Body of pancreas (tissue), 4 donors: Measurements from ENCODE around the gene PLVAP. TPM values are rescaled to one million over a fixed set of nuclear protein-coding genes. Genes with fewer than 3 reads are reported as not detected.

Experiments used
- ATAC-seq: fragments of 150-250 bp; one replicate; pipeline ENCODE4 v1.9.1; 2016
- DNase-seq, 4 donors: peaks; one replicate each; pipeline ENCODE4 v3.0.0-alpha.2; 2019
- H3K27ac ChIP-seq, 4 donors: fragments of 200-600 bp; sonication (generic); 1 replicate in 3 of 4; 2 replicates in 1 of 4; pipeline versions ENCODE4 v1.5.1 to v1.6.1; 2016 to 2019; ENCODE audit warnings: mild to moderate bottlenecking in 1 of 4, mixed read lengths in 1 of 4, moderate library complexity in 1 of 4
- H3K27me3 ChIP-seq, 2 donors: fragments of 200-600 bp; sonication (generic); one replicate each; pipeline ENCODE4 v1.6.0; 2016; ENCODE audit warnings: mild to moderate bottlenecking in 1 of 2
- H3K36me3 ChIP-seq, 2 donors: fragments of 200-600 bp; sonication (generic); replicated peaks in 1 of 2; 2 replicates each; pipeline ENCODE4 v1.5.1; 2016; ENCODE audit warnings: low read depth in 2 of 2; ENCODE audit not compliant: insufficient read depth in 1 of 2
- H3K4me1 ChIP-seq: fragments of 200-600 bp; sonication (generic); one replicate; pipeline ENCODE4 v1.6.0; 2016
- H3K4me3 ChIP-seq, 2 donors: fragments of 200-600 bp; sonication (generic); 1 replicate in 1 of 2; 2 replicates in 1 of 2; pipeline ENCODE4 v1.5.1; 2016 to 2019
- H3K9me3 ChIP-seq, 3 donors: fragments of 200-600 bp; sonication (generic); 1 replicate in 2 of 3; 2 replicates in 1 of 3; pipeline ENCODE4 v1.5.1; 2016
- CTCF ChIP-seq, 7 experiments: fragments of 450-650 bp in 4 of 7; fragments of 200-600 bp in 3 of 7; sonication (generic) in 3 of 7; IDR thresholded peaks; one replicate each; pipeline ENCODE4 v1.5.1; 2016 to 2019; ENCODE audit warnings: antibody characterized with exemption in 7 of 7
- POLR2A ChIP-seq, 3 donors: fragments of 450-650 bp; IDR thresholded peaks; one replicate each; pipeline ENCODE4 v1.6.1; 2016; ENCODE audit warnings: antibody characterized with exemption in 3 of 3, mild to moderate bottlenecking in 2 of 3
- WGBS, 2 donors: methylation state at CpG; one replicate each; pipeline ENCODE4 v1.1.5; 2017; 5-methylcytosine and 5-hydroxymethylcytosine counted together
- intact Hi-C: fragments of 100-400 bp; cut with DNase I; formaldehyde crosslinking; loops from one replicate; pipeline ENCODE4 v1.15.1; 2023
- total RNA-seq, 2 donors: library from RNA; depleted of rRNA; stranded (reverse); fragments of >200 nt; gene quantifications; one replicate each; pipeline ENCODE4 v1.1.0, GENCODE V29; 2016

The PLVAP gene
- total RNA-seq, 2 donors from 2014 or later: 37.9 to 49.8 TPM

DNA sequence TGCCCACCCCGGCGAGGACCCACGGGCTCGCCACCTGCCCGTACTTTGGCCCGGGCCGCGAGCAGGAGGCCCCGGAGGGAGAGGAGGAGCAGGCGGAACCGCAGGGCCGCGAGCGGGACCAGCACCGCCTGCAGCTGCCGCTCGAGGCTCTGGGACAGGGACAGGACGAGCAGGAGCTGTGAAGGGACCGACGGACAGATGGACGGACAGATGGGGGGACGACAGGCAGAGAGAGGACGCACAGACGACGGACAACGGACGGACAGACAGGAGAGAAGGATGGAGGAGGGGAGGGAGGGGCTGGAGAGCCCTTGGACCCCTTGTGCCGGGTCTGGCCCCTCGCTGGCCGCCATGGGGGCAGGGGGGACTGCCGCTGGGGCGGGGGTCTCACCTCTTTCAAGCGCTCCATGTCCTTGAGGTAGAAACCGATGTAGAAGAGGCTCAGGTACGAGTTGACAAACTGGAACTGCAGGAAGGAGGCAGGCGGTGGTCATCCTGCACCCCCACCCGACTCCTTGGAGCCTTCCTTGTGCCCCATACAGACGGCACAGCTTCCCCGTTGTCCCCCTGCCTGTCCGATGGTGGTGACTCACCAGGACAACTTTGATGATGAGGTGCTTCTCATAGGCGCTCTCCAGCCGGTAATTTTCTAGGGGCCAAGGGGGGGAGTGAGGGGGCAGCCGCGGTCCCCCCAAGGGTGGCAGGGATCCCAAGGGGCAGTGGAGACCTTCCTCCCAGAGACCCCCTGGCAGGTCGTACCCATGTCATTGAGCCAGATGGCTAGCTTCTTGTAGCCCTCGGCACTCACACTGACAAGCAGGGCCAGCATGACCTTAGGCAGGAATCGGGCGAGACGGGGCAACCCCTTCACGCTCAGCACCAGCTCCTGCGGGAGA is 47.5 kb downstream of the PLVAP start:
- no peak for ATAC-seq
- 70 to 73% methylated on average over 23 to 47 of the region's 51 CpGs for WGBS, 2 donors

GRCh38 chr19:17328517-17329365 is 48.4 kb downstream of the PLVAP start:
- peak in 1 of 4 donors; percentile 20 for DNase-seq
- Histone ChIP-seq H3K9me3 (no peaks in the 10 kb centered on the region), H3K4me1 (peaks cover 24% of the 10 kb centered on the region), H3K27me3 (no peaks in the 10 kb centered on the region), H3K4me3 (peak overlapping the region in 1 of 2 donors; percentile 33), H3K36me3 (no peaks in the 10 kb centered on the region), H3K27ac (peak overlapping the region in 3 of 4 donors; percentile 42 to 48 (median 47))
- TF ChIP-seq POLR2A (IDR thresholded peaks at IDR 0.05) (no peak), CTCF (IDR thresholded peaks at IDR 0.05) (no peak)
- intact Hi-C loops: no loop called here
- 11 to 22% methylated on average over 7 to 74 of the region's 94 CpGs for WGBS, 2 donors
- peak; percentile 4 for ATAC-seq

More for the DNA sequence above, 47.5 kb downstream of the PLVAP start:
- H3K27me3 ChIP-seq: no peaks in the 10 kb centered on the region
- H3K4me1 ChIP-seq: peaks cover 30% of the 10 kb centered on the region
- no peak overlapping the region for H3K27ac ChIP-seq
- no peaks in the 10 kb centered on the region for H3K36me3 ChIP-seq
- intact Hi-C loops: no loop called here
- H3K9me3 ChIP-seq: no peaks in the 10 kb centered on the region
- DNase-seq: no peak
- TF ChIP-seq CTCF (IDR thresholded peaks at IDR 0.05) (no peak), POLR2A (IDR thresholded peaks at IDR 0.05) (no peak)
- H3K4me3 ChIP-seq: no peak overlapping the region

- WGBS, 2 donors: 19 to 58% methylated on average over 29 to 61 of the region's 64 CpGs
- peak overlapping the region in 3 of 4 donors; percentile 42 to 48 (median 47) for H3K27ac ChIP-seq
- intact Hi-C loops: no loop called here
Observed at GRCh38 chr19:17327654-17328516, 49.3 kb downstream of the PLVAP start.

More at GRCh38 chr19:17327654-17328516, 49.3 kb downstream of the PLVAP start:
- no peaks in the 10 kb centered on the region for H3K9me3 ChIP-seq
- TF ChIP-seq POLR2A (IDR thresholded peaks at IDR 0.05) (peak in 2 of 3 donors; percentile 23 to 24), CTCF (IDR thresholded peaks at IDR 0.05) (peak in 3 of 7 experiments; percentile 30 to 46 (median 43))
- H3K36me3 ChIP-seq: no peaks in the 10 kb centered on the region
- H3K4me1 ChIP-seq: peaks cover 22% of the 10 kb centered on the region
- H3K4me3 ChIP-seq: peak overlapping the region in 1 of 2 donors; percentile 33
- ATAC-seq (peak; percentile 83), DNase-seq (peak; percentile 66 to 77 (median 71))
- no peaks in the 10 kb centered on the region for H3K27me3 ChIP-seq
